Measurements from ENCODE around the gene MATN3. TPM values are rescaled to one million over a fixed set of nuclear protein-coding genes. Genes with fewer than 3 reads are reported as not detected.

Gene MATN3
- total and polyA plus RNA-seq, 2 of the 13 experiments (the other 11 are each of a cell fraction or from before 2014, with no cell fraction given): 36.1 to 208 TPM

DNA sequence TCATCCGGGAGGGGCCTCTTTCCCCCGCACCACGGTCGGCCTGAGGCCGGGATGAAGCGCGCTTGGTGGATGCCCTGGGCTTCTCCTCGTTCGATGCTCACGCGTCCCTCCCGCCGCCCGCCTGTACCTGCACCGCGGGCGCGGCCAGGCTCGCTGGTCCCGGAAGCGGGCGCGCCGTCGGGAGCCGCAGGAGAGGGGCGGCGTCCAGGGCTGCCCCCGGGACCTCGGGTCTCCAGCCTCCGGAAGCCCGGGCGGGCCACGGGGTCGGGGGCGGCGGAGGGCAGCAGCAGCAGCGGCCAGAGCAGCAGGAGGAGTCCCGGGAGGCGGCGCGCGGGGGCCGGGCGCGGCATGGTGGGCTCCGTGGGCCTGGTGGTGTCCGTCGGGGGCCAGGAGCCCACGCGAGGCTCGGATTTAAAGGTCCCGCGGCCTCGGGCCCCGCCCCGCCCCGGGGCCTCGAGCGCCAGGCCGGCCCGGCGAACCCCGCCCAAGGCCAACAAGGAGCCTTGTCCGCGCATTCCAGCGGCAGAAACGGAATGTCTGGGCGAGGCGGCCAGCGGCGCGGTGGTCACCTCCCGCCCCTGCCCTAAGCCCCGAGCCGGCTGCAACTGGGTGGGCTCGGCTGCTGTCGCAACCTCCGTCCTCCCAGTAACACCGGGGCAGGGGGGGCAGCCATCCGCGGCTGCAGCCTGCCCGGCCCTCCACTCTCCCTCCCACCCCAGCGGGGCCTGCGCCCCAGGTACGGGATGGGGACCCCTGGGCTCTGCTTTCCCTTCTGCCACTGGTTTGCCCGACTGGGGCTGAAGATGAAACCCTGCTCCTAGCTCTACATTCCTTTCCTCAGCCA is at the start of gene MATN3 (continued):
- peak; percentile 72 for TF ChIP-seq PHF21A (CRISPR knock-in tag; IDR thresholded peaks at IDR 0.05)
- TF ChIP-seq FOXA3 (CRISPR knock-in tag; IDR thresholded peaks at IDR 0.05): no peak
- peak; percentile 19; the same call in 1 of the 2 replicates for TF ChIP-seq ZNF33B (CRISPR knock-in tag; IDR thresholded peaks at IDR 0.05)
- peak; percentile 73; the same call in 1 of the 2 replicates for TF ChIP-seq ZNF329 (CRISPR knock-in tag; IDR thresholded peaks at IDR 0.05; ENCODE audit: low read depth)
- TF ChIP-seq, protein P1, sequence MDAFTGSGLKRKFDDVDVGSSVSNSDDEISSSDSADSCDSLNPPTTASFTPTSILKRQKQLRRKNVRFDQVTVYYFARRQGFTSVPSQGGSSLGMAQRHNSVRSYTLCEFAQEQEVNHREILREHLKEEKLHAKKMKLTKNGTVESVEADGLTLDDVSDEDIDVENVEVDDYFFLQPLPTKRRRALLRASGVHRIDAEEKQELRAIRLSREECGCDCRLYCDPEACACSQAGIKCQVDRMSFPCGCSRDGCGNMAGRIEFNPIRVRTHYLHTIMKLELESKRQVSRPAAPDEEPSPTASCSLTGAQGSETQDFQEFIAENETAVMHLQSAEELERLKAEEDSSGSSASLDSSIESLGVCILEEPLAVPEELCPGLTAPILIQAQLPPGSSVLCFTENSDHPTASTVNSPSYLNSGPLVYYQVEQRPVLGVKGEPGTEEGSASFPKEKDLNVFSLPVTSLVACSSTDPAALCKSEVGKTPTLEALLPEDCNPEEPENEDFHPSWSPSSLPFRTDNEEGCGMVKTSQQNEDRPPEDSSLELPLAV (CRISPR knock-in tag; conservative IDR thresholded peaks at IDR 0.05; ENCODE audit: low read depth): no peak
- TF ChIP-seq CEBPG (CRISPR knock-in tag; IDR thresholded peaks at IDR 0.05): peak; percentile 61
- no peak for TF ChIP-seq FOSL1 (CRISPR knock-in tag; IDR thresholded peaks at IDR 0.05; ENCODE audit: borderline replicate concordance)
- peak; percentile 28; the same call in 1 of the 2 replicates for TF ChIP-seq ZNF839 (CRISPR knock-in tag; IDR thresholded peaks at IDR 0.05; ENCODE audit: borderline replicate concordance)
- peak; percentile 52; the same call in 1 of the 2 replicates for TF ChIP-seq ZFP82 (CRISPR knock-in tag; IDR thresholded peaks at IDR 0.05; ENCODE audit: borderline replicate concordance)
- TF ChIP-seq, protein P2, sequence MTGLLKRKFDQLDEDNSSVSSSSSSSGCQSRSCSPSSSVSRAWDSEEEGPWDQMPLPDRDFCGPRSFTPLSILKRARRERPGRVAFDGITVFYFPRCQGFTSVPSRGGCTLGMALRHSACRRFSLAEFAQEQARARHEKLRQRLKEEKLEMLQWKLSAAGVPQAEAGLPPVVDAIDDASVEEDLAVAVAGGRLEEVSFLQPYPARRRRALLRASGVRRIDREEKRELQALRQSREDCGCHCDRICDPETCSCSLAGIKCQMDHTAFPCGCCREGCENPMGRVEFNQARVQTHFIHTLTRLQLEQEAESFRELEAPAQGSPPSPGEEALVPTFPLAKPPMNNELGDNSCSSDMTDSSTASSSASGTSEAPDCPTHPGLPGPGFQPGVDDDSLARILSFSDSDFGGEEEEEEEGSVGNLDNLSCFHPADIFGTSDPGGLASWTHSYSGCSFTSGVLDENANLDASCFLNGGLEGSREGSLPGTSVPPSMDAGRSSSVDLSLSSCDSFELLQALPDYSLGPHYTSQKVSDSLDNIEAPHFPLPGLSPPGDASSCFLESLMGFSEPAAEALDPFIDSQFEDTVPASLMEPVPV (CRISPR knock-in tag; IDR thresholded peaks at IDR 0.05): peak; percentile 77
- 0 out of 2 replicates have a peak, but pooled peaks have one; percentile 81 for TF ChIP-seq ZNF615 (CRISPR knock-in tag; IDR thresholded peaks at IDR 0.05; ENCODE audit: borderline replicate concordance)
- peak; percentile 27; the same call in 1 of the 2 replicates for TF ChIP-seq HNF4G (IDR thresholded peaks at IDR 0.05; ENCODE audit: borderline replicate concordance, low read depth, low read length)
- TF ChIP-seq HNF4G (CRISPR knock-in tag; IDR thresholded peaks at IDR 0.05; ENCODE audit: borderline replicate concordance, low read depth): no peak; the same call in 1 of the 2 replicates
- TF ChIP-seq, protein P3, sequence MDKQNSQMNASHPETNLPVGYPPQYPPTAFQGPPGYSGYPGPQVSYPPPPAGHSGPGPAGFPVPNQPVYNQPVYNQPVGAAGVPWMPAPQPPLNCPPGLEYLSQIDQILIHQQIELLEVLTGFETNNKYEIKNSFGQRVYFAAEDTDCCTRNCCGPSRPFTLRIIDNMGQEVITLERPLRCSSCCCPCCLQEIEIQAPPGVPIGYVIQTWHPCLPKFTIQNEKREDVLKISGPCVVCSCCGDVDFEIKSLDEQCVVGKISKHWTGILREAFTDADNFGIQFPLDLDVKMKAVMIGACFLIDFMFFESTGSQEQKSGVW (CRISPR knock-in tag; IDR thresholded peaks at IDR 0.05; ENCODE audit: borderline replicate concordance): 0 out of 2 replicates have a peak, but pooled peaks have one; percentile 24
- TF ChIP-seq SSRP1 (CRISPR knock-in tag; IDR thresholded peaks at IDR 0.05): peak; percentile 76; the same call in 1 of the 2 replicates
- peak; percentile 57; the same call in 1 of the 2 replicates for TF ChIP-seq ZNF772 (CRISPR knock-in tag; IDR thresholded peaks at IDR 0.05)
- TF ChIP-seq, protein P4, sequence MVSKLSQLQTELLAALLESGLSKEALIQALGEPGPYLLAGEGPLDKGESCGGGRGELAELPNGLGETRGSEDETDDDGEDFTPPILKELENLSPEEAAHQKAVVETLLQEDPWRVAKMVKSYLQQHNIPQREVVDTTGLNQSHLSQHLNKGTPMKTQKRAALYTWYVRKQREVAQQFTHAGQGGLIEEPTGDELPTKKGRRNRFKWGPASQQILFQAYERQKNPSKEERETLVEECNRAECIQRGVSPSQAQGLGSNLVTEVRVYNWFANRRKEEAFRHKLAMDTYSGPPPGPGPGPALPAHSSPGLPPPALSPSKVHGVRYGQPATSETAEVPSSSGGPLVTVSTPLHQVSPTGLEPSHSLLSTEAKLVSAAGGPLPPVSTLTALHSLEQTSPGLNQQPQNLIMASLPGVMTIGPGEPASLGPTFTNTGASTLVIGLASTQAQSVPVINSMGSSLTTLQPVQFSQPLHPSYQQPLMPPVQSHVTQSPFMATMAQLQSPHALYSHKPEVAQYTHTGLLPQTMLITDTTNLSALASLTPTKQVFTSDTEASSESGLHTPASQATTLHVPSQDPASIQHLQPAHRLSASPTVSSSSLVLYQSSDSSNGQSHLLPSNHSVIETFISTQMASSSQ (IDR thresholded peaks at IDR 0.05; ENCODE audit: low read depth): no peak
- TF ChIP-seq, protein P4 (CRISPR knock-in tag; IDR thresholded peaks at IDR 0.05; ENCODE audit: borderline replicate concordance): peak; percentile 10; the same call in 1 of the 2 replicates
- TF ChIP-seq MBNL3 (CRISPR knock-in tag; conservative IDR thresholded peaks at IDR 0.05): no peak
- peak; percentile 71 for TF ChIP-seq ZNF746 (CRISPR knock-in tag; IDR thresholded peaks at IDR 0.05)

Data from HepG2 (cell line).